H1 (cell line): ENCODE results near the gene ASB8.
A peak's percentile ranks its signal among the peaks of the same experiment; 100 is the strongest.

Experiments used
- CREB1 ChIP-seq: IDR thresholded peaks from 2 replicates; pipeline ENCODE4 v1.6.1; 2012; ENCODE audit warnings: inconsistent platforms
- EGR1 ChIP-seq: IDR thresholded peaks from 2 replicates; pipeline ENCODE4 v1.6.1; 2011; ENCODE audit warnings: low read depth, low read length, borderline replicate concordance
- EZH2 ChIP-seq: fragments of 200-600 bp; sonication (generic); IDR thresholded peaks from 2 replicates; pipeline ENCODE4 v1.7.1; 2012; ENCODE audit warnings: low read depth, mild to moderate bottlenecking, moderate library complexity, low read length, inconsistent platforms; ENCODE audit not compliant: severe bottlenecking
- HDAC2 ChIP-seq, 2 experiments: fragments of 300-600 bp in 1 of 2; sonication (generic) in 1 of 2; IDR thresholded peaks; 2 replicates each; pipeline ENCODE4 v1.6.1; 2011 to 2012; ENCODE audit warnings: low read depth in 2 of 2, low read length in 2 of 2, mild to moderate bottlenecking in 2 of 2, moderate library complexity in 2 of 2, borderline replicate concordance in 1 of 2, inconsistent platforms in 1 of 2
- JUN ChIP-seq: IDR thresholded peaks from 2 replicates; pipeline ENCODE4 v1.6.1; 2011; ENCODE audit warnings: low read depth, mild to moderate bottlenecking, improper control_type of control experiment, low read length
- MAFK ChIP-seq: IDR thresholded peaks from 2 replicates; pipeline ENCODE4 v1.6.1; 2012; ENCODE audit warnings: low read depth, mild to moderate bottlenecking, improper control_type of control experiment, low read length
- POLR2A ChIP-seq, 2 experiments: IDR thresholded peaks; 1 replicate in 1 of 2; 2 replicates in 1 of 2; pipeline ENCODE4 v1.6.1; 2011; ENCODE audit warnings: low read depth in 2 of 2, low read length in 2 of 2, mild to moderate bottlenecking in 2 of 2; ENCODE audit errors: control extremely low read depth in 1 of 2
- RAD21 ChIP-seq, 2 experiments: IDR thresholded peaks in 1 of 2; conservative IDR thresholded peaks in 1 of 2; 2 replicates each; pipeline ENCODE4 v1.6.1; 2011; ENCODE audit warnings: low read depth in 2 of 2, low read length in 2 of 2, improper control_type of control experiment in 1 of 2, inconsistent platforms in 1 of 2, mild to moderate bottlenecking in 1 of 2, moderate library complexity in 1 of 2
- SIN3A ChIP-seq, 2 experiments: IDR thresholded peaks in 1 of 2; conservative IDR thresholded peaks in 1 of 2; 2 replicates each; pipeline ENCODE4 v1.6.1; 2011 to 2012; ENCODE audit warnings: low read length in 2 of 2, improper control_type of control experiment in 1 of 2, low read depth in 1 of 2, mild to moderate bottlenecking in 1 of 2
- SP1 ChIP-seq: IDR thresholded peaks from 2 replicates; pipeline ENCODE4 v1.6.1; 2011; ENCODE audit warnings: low read depth, low read length
- TCF12 ChIP-seq: IDR thresholded peaks from 2 replicates; pipeline ENCODE4 v1.6.1; 2011; ENCODE audit warnings: low read depth, mild to moderate bottlenecking, low read length
- TF ChIP-seq, protein P1 (sequence below), 3 experiments: IDR thresholded peaks; 1 replicate in 2 of 3; 2 replicates in 1 of 3; pipeline versions ENCODE4 v1.5.1 to v1.6.1; 2011; ENCODE audit warnings: low read length in 3 of 3, mild to moderate bottlenecking in 3 of 3, inconsistent platforms in 2 of 3, low read depth in 1 of 3, moderate library complexity in 1 of 3; ENCODE audit not compliant: insufficient read depth in 1 of 3; ENCODE audit errors: control extremely low read depth in 1 of 3
- TF ChIP-seq, protein P2 (sequence below): IDR thresholded peaks from 2 replicates; pipeline ENCODE4 v1.6.1; 2011; ENCODE audit warnings: low read length, improper control_type of control experiment
- TF ChIP-seq, protein P3 (sequence below): IDR thresholded peaks from 2 replicates; pipeline ENCODE4 v1.6.1; 2012; ENCODE audit warnings: low read length, inconsistent platforms

DNA sequence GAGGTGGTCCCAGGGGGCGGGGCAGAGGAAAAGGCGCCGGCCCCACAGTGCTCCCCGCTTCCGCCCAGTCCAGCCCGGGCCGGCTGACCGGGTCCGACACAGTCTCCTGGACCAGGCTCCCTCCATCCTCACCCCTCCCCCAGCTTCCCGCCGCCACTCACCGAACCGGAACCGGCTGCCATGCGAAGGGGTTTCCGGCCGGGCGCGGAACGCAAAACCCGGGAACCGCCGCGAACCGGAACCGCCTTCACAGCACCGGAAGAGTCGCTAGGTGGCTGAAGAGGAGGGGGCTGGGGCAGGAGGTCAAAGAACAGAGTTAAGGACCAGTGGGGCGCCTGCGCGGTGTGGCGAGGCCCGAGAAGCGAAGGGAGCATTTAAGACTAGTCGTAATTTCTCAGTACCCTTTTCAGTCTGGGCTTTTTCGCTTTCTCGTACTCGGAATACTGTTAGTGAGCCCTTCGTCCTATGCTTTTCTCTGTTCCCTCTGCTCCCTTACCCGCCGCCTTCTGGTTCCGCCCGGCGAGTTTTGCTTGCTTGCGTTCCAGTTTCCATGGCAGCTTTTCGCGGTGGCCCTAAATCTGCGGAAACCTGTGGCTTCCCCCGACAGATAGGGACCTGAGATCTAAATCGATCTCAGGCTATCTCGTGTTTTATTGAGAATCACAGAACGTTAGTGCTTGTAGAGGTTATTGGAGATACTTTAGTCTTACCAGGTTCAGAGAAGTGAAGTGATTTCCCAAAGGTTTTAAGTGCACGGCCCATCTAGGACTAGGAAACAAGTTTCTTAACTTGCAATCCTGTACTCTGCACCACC is 51.2 kb downstream of the ASB8 start, which contains the start of gene SENP1:
- TF ChIP-seq SIN3A (conservative IDR thresholded peaks at IDR 0.05 in 1 of 2, IDR thresholded peaks at IDR 0.05 in 1 of 2; ENCODE audit: low read depth in 1 of 2, low read length in 2 of 2) (peak in 1 of 2 experiments; percentile 89; a peak in 2 of 4 replicates), POLR2A (IDR thresholded peaks at IDR 0.05; ENCODE audit: control extremely low read depth in 1 of 2, low read depth in 2 of 2, low read length in 2 of 2) (peak; percentile 59 to 97), TCF12 (0 out of 2 replicates have a peak, but pooled peaks have one; percentile 80), EGR1 (peak; percentile 47; the same call in 1 of the 2 replicates), MAFK (no peak), SP1 (peak; percentile 52), EZH2 (no peak), HDAC2 (IDR thresholded peaks at IDR 0.05; ENCODE audit: borderline replicate concordance in 1 of 2, low read depth in 2 of 2, low read length in 2 of 2) (peak in 1 of 2 experiments; percentile 67; a peak in 1 of 4 replicates), JUN (no peak), RAD21 (IDR thresholded peaks at IDR 0.05 in 1 of 2, conservative IDR thresholded peaks at IDR 0.05 in 1 of 2; ENCODE audit: low read depth in 2 of 2, low read length in 2 of 2) (no peak), CREB1 (peak; percentile 25)
- TF ChIP-seq, protein P1, sequence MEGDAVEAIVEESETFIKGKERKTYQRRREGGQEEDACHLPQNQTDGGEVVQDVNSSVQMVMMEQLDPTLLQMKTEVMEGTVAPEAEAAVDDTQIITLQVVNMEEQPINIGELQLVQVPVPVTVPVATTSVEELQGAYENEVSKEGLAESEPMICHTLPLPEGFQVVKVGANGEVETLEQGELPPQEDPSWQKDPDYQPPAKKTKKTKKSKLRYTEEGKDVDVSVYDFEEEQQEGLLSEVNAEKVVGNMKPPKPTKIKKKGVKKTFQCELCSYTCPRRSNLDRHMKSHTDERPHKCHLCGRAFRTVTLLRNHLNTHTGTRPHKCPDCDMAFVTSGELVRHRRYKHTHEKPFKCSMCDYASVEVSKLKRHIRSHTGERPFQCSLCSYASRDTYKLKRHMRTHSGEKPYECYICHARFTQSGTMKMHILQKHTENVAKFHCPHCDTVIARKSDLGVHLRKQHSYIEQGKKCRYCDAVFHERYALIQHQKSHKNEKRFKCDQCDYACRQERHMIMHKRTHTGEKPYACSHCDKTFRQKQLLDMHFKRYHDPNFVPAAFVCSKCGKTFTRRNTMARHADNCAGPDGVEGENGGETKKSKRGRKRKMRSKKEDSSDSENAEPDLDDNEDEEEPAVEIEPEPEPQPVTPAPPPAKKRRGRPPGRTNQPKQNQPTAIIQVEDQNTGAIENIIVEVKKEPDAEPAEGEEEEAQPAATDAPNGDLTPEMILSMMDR (IDR thresholded peaks at IDR 0.05; ENCODE audit: control extremely low read depth in 1 of 3, insufficient read depth in 1 of 3, low read depth in 1 of 3, low read length in 3 of 3) = no peak
- TF ChIP-seq, protein P2, sequence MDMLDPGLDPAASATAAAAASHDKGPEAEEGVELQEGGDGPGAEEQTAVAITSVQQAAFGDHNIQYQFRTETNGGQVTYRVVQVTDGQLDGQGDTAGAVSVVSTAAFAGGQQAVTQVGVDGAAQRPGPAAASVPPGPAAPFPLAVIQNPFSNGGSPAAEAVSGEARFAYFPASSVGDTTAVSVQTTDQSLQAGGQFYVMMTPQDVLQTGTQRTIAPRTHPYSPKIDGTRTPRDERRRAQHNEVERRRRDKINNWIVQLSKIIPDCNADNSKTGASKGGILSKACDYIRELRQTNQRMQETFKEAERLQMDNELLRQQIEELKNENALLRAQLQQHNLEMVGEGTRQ = no peak
- TF ChIP-seq, protein P3, sequence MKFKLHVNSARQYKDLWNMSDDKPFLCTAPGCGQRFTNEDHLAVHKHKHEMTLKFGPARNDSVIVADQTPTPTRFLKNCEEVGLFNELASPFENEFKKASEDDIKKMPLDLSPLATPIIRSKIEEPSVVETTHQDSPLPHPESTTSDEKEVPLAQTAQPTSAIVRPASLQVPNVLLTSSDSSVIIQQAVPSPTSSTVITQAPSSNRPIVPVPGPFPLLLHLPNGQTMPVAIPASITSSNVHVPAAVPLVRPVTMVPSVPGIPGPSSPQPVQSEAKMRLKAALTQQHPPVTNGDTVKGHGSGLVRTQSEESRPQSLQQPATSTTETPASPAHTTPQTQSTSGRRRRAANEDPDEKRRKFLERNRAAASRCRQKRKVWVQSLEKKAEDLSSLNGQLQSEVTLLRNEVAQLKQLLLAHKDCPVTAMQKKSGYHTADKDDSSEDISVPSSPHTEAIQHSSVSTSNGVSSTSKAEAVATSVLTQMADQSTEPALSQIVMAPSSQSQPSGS = no peak
